GM12874 (cell line): ENCODE data around the gene PRR20G.

ENCODE experiments used
- CTCF ChIP-seq: IDR thresholded peaks from 2 replicates; pipeline ENCODE4 v1.5.1; 2011; ENCODE audit warnings: low read depth, mild to moderate bottlenecking, control low read depth, low read length, moderate library complexity; ENCODE audit not compliant: insufficient read depth

The PRR20G gene

GRCh38 chr3:127325629-127325961, 37.7 kb upstream of the PRR20G start:
- no peak for TF ChIP-seq CTCF

- no peak for TF ChIP-seq CTCF
These were observed 37.2 kb upstream of the PRR20G start for GRCh38 chr3:127324913-127325628.

- TF ChIP-seq CTCF: no peak
These were observed 36.2 kb upstream of the PRR20G start for GRCh38 chr3:127324076-127324475.

- no peak for TF ChIP-seq CTCF
These were observed 35.7 kb upstream of the PRR20G start for GRCh38 chr3:127323581-127323980.

GRCh38 chr3:127321371-127321770, 33.5 kb upstream of the PRR20G start:
- no peak for TF ChIP-seq CTCF

- no peak for TF ChIP-seq CTCF
These were observed 32.8 kb upstream of the PRR20G start for GRCh38 chr3:127320529-127321121.

- TF ChIP-seq CTCF: no peak
These were observed 28.8 kb upstream of the PRR20G start for GRCh38 chr3:127316685-127317084.
